AG04449 (cell line): ENCODE data around the gene ABL1.

ENCODE experiments used
- CTCF ChIA-PET: fragments of 350-600 bp; formaldehyde crosslinking; extraction: SDS; loops from one replicate; lab custom pipeline; 2021; ENCODE audit warnings: antibody characterized with exemption; lab: Yijun Ruan, JAX
- POLR2A ChIA-PET: fragments of 400-600, 350-600 bp; formaldehyde crosslinking; extraction: SDS; loops from one replicate; lab custom pipeline; 2020; ENCODE audit warnings: antibody characterized with exemption, inconsistent platforms; lab: Yijun Ruan, JAX
- DNase-seq: peaks from one replicate; pipeline ENCODE4 v3.0.0-alpha.2; 2010; ENCODE audit warnings: low read depth, low spot score
- H3K4me3 ChIP-seq: 2 replicates; pipeline ENCODE4 v1.5.1; 2011; ENCODE audit warnings: low read depth, mild to moderate bottlenecking, control low read depth, low read length
- CTCF ChIP-seq: IDR thresholded peaks from one replicate; pipeline ENCODE4 v1.5.1; 2011; ENCODE audit warnings: mild to moderate bottlenecking, moderate library complexity, low read length, control low read depth, inconsistent platforms; ENCODE audit not compliant: insufficient read depth; ENCODE audit errors: missing control alignments

ABL1 gene

GRCh38 chr9:130897105-130897751 is 62.2 kb downstream of the ABL1 start:
- no peak for TF ChIP-seq CTCF
- DNase-seq = no peak
- no peak overlapping the region for H3K4me3 ChIP-seq
- CTCF ChIA-PET = interaction anchor here (2.3 kb wide), 1 partner anchor 149 kb away, joined by 10 read pairs; no protein-coding TSS in a partner anchor
- POLR2A ChIA-PET = no interaction called here

- no peak for TF ChIP-seq CTCF
- no peak for DNase-seq
- ChIA-PET CTCF (interaction anchor here (2.3 kb wide), 1 partner anchor 149 kb away, joined by 10 read pairs; no protein-coding TSS in a partner anchor), POLR2A (no interaction called here)
- H3K4me3 ChIP-seq = no peak overlapping the region
Measured at GRCh38 chr9:130897848-130898551, 62.9 kb downstream of the ABL1 start.

- no peak for TF ChIP-seq CTCF
- DNase-seq = no peak
- ChIA-PET CTCF (no interaction called here), POLR2A (no interaction called here)
- H3K4me3 ChIP-seq = no peak overlapping the region
Measured at GRCh38 chr9:130898552-130898852, 63.4 kb downstream of the ABL1 start.

- no peak overlapping the region for H3K4me3 ChIP-seq
- no peak for TF ChIP-seq CTCF
- POLR2A ChIA-PET = no interaction called here
- CTCF ChIA-PET = interaction anchor here (1.1 to 1.2 kb wide), 2 partner anchors 13 to 33 kb away, joined by 4 to 7 read pairs; no protein-coding TSS in a partner anchor
- no peak for DNase-seq
Measured at GRCh38 chr9:130899051-130899748, 64.1 kb downstream of the ABL1 start.

GRCh38 chr9:130900701-130901497 is 65.8 kb downstream of the ABL1 start:
- ChIA-PET CTCF (interaction anchor here (0.7 to 1.4 kb wide), 4 partner anchors 15 to 194 kb away, joined by 3 to 4 read pairs (median 4); no protein-coding TSS in a partner anchor), POLR2A (no interaction called here)
- H3K4me3 ChIP-seq = no peak overlapping the region
- no peak for TF ChIP-seq CTCF
- no peak for DNase-seq
